ENCODE results near the gene HPS3. TPM values are rescaled to one million over a fixed set of nuclear protein-coding genes. Genes with fewer than 3 reads are reported as not detected.

HPS3 gene
- total and polyA plus RNA-seq, 2 donors from 2014 or later = 16.9 to 29.4 TPM

GRCh38 chr3:149150436-149150835, 21.0 kb downstream of the HPS3 start:
- H3K36me3 ChIP-seq (ENCODE audit: control insufficient read depth in 2 of 3, insufficient read depth in 3 of 3, low read length in 3 of 3) = peaks cover 2 to 13% (median 11%) of the 10 kb centered on the region in 3 donors
- H3K4me3 ChIP-seq (ENCODE audit: low read length in 3 of 3) = no peak overlapping the region
- no peaks in the 10 kb centered on the region for H3K27me3 ChIP-seq (ENCODE audit: control insufficient read depth, insufficient read depth, low read length)
- peaks cover 0 to 2% (median 2%) of the 10 kb centered on the region in 3 donors for H3K4me1 ChIP-seq (ENCODE audit: control insufficient read depth in 2 of 3, insufficient read depth in 2 of 3, low read depth in 1 of 3, low read length in 3 of 3)
- H3K9me3 ChIP-seq (ENCODE audit: control insufficient read depth in 2 of 3, insufficient read depth in 1 of 3, low read length in 3 of 3) = no peaks in the 10 kb centered on the region
- no peak for FAIRE-seq
- no peak for DNase-seq
- TF ChIP-seq, protein P1, sequence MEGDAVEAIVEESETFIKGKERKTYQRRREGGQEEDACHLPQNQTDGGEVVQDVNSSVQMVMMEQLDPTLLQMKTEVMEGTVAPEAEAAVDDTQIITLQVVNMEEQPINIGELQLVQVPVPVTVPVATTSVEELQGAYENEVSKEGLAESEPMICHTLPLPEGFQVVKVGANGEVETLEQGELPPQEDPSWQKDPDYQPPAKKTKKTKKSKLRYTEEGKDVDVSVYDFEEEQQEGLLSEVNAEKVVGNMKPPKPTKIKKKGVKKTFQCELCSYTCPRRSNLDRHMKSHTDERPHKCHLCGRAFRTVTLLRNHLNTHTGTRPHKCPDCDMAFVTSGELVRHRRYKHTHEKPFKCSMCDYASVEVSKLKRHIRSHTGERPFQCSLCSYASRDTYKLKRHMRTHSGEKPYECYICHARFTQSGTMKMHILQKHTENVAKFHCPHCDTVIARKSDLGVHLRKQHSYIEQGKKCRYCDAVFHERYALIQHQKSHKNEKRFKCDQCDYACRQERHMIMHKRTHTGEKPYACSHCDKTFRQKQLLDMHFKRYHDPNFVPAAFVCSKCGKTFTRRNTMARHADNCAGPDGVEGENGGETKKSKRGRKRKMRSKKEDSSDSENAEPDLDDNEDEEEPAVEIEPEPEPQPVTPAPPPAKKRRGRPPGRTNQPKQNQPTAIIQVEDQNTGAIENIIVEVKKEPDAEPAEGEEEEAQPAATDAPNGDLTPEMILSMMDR (IDR thresholded peaks at IDR 0.05; ENCODE audit: borderline replicate concordance, extremely low read depth, insufficient read depth) = no peak
- H3K9ac ChIP-seq (ENCODE audit: low read length in 3 of 3) = no peak overlapping the region
- H3K27ac ChIP-seq (ENCODE audit: low read depth in 2 of 2, low read length in 2 of 2) = no peak overlapping the region
- intact Hi-C loops (cut with DNase I) = no loop called here

DNA sequence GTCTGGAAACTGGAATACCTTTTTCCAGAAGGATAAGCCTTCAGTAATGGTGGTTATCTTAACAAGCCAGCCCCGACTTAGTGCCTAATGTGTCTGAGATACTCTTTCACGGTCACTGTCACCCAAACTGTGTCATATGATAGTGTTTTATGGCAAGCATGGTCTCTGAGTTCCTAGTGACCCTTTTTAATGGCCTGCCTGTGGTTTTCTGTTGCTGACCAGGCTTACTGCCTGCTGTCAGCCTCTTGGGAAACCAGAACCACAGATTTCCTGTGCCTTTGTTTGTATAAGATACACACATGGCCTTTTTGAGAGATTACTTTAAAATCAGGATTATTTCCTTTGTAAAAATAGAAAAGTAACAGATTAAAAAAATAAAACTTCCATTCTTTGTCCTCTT, 22.4 kb downstream of the HPS3 start:
- DNase-seq = peak in 3 of 5 donors; percentile 35 to 75 (median 67)
- no peak overlapping the region for H3K4me3 ChIP-seq (ENCODE audit: low read length in 3 of 3)
- no peak overlapping the region for H3K9ac ChIP-seq (ENCODE audit: low read length in 3 of 3)
- FAIRE-seq = no peak
- TF ChIP-seq, protein P1 (IDR thresholded peaks at IDR 0.05; ENCODE audit: borderline replicate concordance, extremely low read depth, insufficient read depth) = no peak
- no peaks in the 10 kb centered on the region for H3K9me3 ChIP-seq (ENCODE audit: control insufficient read depth in 2 of 3, insufficient read depth in 1 of 3, low read length in 3 of 3)
- H3K4me1 ChIP-seq (ENCODE audit: control insufficient read depth in 2 of 3, insufficient read depth in 2 of 3, low read depth in 1 of 3, low read length in 3 of 3) = peaks cover 0 to 2% (median 2%) of the 10 kb centered on the region in 3 donors
- no peaks in the 10 kb centered on the region for H3K27me3 ChIP-seq (ENCODE audit: control insufficient read depth, insufficient read depth, low read length)
- no peak overlapping the region for H3K27ac ChIP-seq (ENCODE audit: low read depth in 2 of 2, low read length in 2 of 2)
- intact Hi-C loops (cut with DNase I) = no loop called here
- peaks cover 4 to 13% (median 11%) of the 10 kb centered on the region in 3 donors for H3K36me3 ChIP-seq (ENCODE audit: control insufficient read depth in 2 of 3, insufficient read depth in 3 of 3, low read length in 3 of 3)

GRCh38 chr3:149152420-149152819, 23.0 kb downstream of the HPS3 start:
- H3K4me3 ChIP-seq (ENCODE audit: low read length in 3 of 3) = no peak overlapping the region
- no peak overlapping the region for H3K9ac ChIP-seq (ENCODE audit: low read length in 3 of 3)
- no peaks in the 10 kb centered on the region for H3K27me3 ChIP-seq (ENCODE audit: control insufficient read depth, insufficient read depth, low read length)
- H3K36me3 ChIP-seq (ENCODE audit: control insufficient read depth in 2 of 3, insufficient read depth in 3 of 3, low read length in 3 of 3) = peaks cover 6 to 14% (median 13%) of the 10 kb centered on the region in 3 donors
- DNase-seq = no peak
- no peak overlapping the region for H3K27ac ChIP-seq (ENCODE audit: low read depth in 2 of 2, low read length in 2 of 2)
- intact Hi-C loops (cut with DNase I) = no loop called here
- TF ChIP-seq, protein P1 (IDR thresholded peaks at IDR 0.05; ENCODE audit: borderline replicate concordance, extremely low read depth, insufficient read depth) = no peak
- H3K9me3 ChIP-seq (ENCODE audit: control insufficient read depth in 2 of 3, insufficient read depth in 1 of 3, low read length in 3 of 3) = no peaks in the 10 kb centered on the region
- H3K4me1 ChIP-seq (ENCODE audit: control insufficient read depth in 2 of 3, insufficient read depth in 2 of 3, low read depth in 1 of 3, low read length in 3 of 3) = peaks cover 0 to 2% (median 2%) of the 10 kb centered on the region in 3 donors
- no peak for FAIRE-seq

DNA sequence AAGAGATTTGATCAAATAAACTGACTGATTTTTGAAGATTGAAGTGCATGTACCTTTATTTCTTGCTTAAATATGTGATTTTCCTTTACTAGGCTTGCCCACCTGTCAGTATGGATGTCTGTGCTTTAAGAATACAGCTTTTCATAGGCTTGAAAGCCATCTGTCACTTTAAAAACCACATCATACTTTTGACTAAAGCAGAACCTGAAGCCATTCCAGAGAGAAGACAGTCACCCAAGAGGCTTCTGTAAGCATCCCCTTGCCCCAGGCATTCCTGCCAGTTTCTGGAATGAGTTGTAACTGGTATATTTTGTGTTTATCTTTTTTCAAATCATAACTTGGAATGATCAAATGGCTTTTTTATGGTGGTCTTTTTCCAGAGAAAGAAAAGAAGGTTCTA, 24.0 kb downstream of the HPS3 start:
- intact Hi-C loops (cut with DNase I) = no loop called here
- H3K9ac ChIP-seq (ENCODE audit: low read length in 3 of 3) = no peak overlapping the region
- no peaks in the 10 kb centered on the region for H3K9me3 ChIP-seq (ENCODE audit: control insufficient read depth in 2 of 3, insufficient read depth in 1 of 3, low read length in 3 of 3)
- peaks cover 8 to 17% (median 13%) of the 10 kb centered on the region in 3 donors for H3K36me3 ChIP-seq (ENCODE audit: control insufficient read depth in 2 of 3, insufficient read depth in 3 of 3, low read length in 3 of 3)
- H3K27me3 ChIP-seq (ENCODE audit: control insufficient read depth, insufficient read depth, low read length) = no peaks in the 10 kb centered on the region
- FAIRE-seq = no peak
- no peak for DNase-seq
- peaks cover 0 to 2% (median 2%) of the 10 kb centered on the region in 3 donors for H3K4me1 ChIP-seq (ENCODE audit: control insufficient read depth in 2 of 3, insufficient read depth in 2 of 3, low read depth in 1 of 3, low read length in 3 of 3)
- no peak overlapping the region for H3K27ac ChIP-seq (ENCODE audit: low read depth in 2 of 2, low read length in 2 of 2)
- TF ChIP-seq, protein P1 (IDR thresholded peaks at IDR 0.05; ENCODE audit: borderline replicate concordance, extremely low read depth, insufficient read depth) = no peak
- H3K4me3 ChIP-seq (ENCODE audit: low read length in 3 of 3) = no peak overlapping the region

Measured in kidney (tissue), 14 donors.